HEK293 (cell line): ENCODE data around the gene SEC11C.

Experiments used
- MEIS1 ChIP-seq: sonication (generic); formaldehyde crosslinking; IDR thresholded peaks from 2 replicates; pipeline ENCODE4 v1.8.1; 2022; ENCODE audit warnings: missing genetic modification reagents, mild to moderate bottlenecking, borderline replicate concordance
- YY1 ChIP-seq: fragments of 450-650 bp; formaldehyde crosslinking; IDR thresholded peaks from 2 replicates; pipeline ENCODE4 v1.5.1; 2018; ENCODE audit warnings: missing biosample characterization, missing genetic modification characterization

DNA sequence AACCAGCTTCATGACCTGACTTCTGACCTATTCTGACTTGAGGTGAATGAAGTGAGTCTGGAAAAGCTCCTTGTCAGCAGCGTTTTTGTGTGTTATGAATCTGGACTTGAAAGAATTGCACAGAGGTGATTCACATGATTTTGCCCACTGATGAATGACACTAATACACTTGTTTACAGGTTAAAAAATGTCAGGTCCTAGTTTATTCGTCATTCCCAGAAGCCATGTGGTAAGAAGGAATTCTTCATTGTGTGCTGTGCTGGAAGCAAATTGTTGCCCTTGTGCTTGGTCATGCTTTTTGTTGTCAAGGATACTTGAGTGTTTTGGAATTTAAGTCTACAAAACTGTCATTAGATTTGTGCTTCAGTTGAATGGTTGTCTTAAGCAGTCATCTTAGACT is 15.5 kb downstream of the SEC11C start:
- TF ChIP-seq MEIS1 (CRISPR knock-in tag) (no peak), YY1 (tag by site-specific recombination) (no peak)
